GM19372 (cell line): ENCODE data around the gene METTL6.
"Not testable (repeated sequence)": the region's sequence is repeated elsewhere in the genome, so short reads cannot be mapped to it uniquely, and the experiment has no call there.

ENCODE experiments used
- ATAC-seq: cut with Tn5 transposase; IDR thresholded peaks from one replicate; pipeline ENCODE4 v1.9.1; 2021; ENCODE audit warnings: mild to moderate bottlenecking, low read depth, moderate library complexity; ENCODE audit not compliant: unreplicated experiment

METTL6 gene

GRCh38 chr3:15405448-15406050, 21.8 kb downstream of the METTL6 start:
- ATAC-seq = no peak

DNA sequence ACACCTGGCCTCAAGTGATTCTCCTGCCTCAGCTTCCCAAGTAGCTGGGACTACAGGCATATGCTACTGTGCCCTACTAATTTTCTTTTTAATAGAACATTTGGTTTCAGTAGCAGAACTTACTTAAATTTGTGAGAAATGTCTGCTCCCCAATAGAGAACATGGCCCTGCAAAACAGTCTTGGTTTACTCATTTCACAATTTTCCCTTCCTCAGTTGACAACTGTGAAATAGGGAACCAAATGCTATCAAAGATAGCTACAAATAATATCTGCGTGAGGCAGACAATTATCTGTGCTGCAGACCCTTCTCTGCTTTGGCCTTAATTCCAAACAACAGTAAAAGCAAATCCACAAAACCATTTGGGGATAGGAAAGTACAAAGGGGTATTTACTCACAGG, 22.6 kb downstream of the METTL6 start:
- no peak for ATAC-seq

DNA sequence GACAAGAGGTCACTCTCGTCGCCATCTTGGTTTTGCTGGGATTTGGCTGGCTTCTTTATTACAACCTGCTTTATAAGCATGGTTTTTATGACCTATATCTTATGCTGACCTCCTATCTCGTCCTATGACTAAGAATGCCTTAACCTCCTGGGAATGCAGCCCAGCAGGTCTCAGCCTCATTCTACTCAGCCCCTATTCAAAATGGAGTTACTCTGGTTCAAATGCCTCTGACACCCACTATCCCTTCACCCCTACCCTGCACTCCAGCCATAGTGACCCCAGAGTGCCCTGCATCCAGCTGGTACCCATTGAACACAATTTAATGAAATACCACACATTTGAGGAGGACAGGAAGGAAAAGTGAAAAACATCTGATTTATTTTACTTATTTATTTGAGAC, 23.4 kb downstream of the METTL6 start:
- no peak for ATAC-seq

GRCh38 chr3:15403495-15403894, 23.8 kb downstream of the METTL6 start:
- no peak for ATAC-seq

- no peak for ATAC-seq
Observed at GRCh38 chr3:15401936-15402335, 25.4 kb downstream of the METTL6 start.

GRCh38 chr3:15399970-15400369, 27.4 kb downstream of the METTL6 start:
- no peak for ATAC-seq

DNA sequence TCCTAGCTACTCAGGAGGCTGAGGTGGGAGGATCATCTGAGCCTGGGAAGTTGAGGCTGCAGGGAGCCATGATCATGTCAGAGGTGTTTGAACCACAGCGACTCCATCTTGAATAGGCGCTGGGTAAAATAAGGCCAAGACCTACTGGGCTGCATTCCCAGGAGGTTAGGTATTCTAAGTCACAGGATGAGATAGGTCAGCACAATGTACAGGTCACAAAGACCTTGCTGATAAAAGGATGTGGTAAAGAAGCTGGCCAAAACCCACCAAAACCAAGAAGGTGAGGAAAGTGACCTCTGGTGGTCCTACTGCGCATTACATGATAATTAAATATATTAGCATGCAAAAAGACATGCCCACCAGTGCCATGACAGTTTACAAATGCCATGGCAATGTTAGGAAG, 28.6 kb downstream of the METTL6 start:
- not testable (repeated sequence) for ATAC-seq

DNA sequence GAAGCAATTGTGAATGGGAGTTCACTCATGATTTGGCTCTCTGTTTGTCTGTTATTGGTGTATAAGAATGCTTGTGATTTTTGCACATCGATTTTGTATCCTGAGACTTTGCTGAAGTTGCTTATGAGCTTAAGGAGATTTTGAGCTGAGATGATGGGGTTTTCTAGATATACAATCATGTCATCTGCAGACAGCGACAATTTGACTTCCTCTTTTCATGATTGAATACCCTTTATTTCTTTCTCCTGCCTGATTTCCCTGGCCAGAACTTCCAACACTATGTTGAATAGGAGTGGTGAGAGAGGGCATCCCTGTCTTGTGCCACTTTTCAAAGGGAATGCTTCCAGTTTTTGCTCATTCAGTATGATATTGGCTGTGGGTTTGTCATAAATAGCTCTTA, 34.1 kb downstream of the METTL6 start:
- not testable (repeated sequence) for ATAC-seq

DNA sequence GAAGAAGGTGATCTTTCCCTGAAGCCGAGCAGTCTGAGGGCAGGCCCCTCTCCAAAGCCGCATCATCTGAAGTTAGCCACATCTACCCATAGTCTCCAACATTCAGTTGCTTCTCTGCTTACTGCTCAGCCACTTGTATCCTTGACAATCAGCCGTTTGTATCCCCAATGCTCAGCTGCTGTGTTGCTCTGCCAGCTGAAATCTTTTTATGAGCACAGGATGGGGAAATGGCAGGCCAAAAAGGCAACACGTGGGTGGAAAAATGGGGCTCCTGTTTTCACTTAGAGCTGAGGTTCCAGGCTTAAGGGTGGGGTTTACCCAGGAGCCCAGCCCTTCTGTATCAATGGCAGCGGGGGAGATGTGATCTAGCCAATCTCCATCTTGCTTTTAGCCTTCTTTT, 36.3 kb downstream of the METTL6 start:
- no peak for ATAC-seq

- ATAC-seq = no peak
Observed at GRCh38 chr3:15390460-15390859, 36.9 kb downstream of the METTL6 start.

GRCh38 chr3:15388335-15388734, 39.0 kb downstream of the METTL6 start:
- not testable (repeated sequence) for ATAC-seq

DNA sequence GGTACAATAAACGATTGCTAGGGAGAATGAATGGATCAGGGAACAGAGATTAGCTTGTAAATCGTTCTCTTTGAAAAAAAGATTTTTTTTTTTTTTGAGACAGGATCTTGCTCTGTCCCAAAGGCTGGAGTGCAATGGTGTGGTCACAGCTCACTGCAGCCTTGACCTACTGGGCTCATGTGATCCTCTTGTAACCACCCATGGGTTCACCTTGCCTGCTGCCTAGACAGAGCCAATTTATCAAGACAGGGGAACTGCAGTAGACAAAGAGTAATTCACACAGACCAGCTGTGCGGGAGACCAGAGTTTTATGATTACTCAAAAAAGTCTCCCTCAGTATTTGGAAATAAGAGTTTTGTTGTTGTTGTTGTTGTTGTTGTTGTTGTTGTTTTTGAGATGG, 39.6 kb downstream of the METTL6 start:
- no peak for ATAC-seq

GRCh38 chr3:15387171-15387581, 40.2 kb downstream of the METTL6 start:
- no peak for ATAC-seq

DNA sequence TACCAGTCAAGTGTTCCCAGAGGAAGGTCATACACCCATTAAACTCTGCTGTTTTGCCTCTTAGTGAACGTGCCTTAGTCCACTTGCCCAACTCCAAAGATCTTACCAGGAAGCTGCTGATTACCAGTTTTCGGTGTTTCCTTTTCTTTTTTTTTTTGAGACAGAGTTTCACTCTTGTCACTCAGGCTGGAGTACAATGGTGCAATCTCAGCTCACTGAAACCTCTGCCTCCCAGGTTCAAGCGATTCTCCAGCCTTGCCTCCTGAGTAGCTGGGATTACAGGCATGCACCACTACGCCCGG, 40.7 kb downstream of the METTL6 start:
- ATAC-seq = not testable (repeated sequence)

- no peak for ATAC-seq
Observed at GRCh38 chr3:15385901-15386653, 41.3 kb downstream of the METTL6 start.

DNA sequence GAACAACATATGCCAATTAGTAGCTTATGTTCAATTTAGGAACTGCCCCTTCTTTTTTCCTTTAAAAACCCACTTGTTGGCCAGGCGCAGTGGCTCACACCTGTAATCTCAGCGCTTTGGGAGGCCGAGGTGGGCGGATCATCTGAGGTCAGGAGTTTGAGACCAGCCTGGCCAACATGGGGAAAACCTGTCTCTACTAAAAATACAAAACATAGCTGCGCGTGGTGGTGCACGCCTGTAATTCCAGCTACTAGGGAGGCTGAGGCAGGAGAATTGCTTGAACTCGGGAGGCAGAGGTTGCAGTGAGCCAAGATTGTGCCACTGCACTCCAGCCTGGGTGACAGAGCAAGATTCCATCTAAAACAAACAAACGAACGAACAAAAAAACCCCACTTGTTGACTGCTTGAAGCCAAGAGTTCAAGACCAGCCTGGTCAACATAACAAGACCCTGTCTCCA, 42.1 kb downstream of the METTL6 start:
- ATAC-seq = peak; percentile 16

DNA sequence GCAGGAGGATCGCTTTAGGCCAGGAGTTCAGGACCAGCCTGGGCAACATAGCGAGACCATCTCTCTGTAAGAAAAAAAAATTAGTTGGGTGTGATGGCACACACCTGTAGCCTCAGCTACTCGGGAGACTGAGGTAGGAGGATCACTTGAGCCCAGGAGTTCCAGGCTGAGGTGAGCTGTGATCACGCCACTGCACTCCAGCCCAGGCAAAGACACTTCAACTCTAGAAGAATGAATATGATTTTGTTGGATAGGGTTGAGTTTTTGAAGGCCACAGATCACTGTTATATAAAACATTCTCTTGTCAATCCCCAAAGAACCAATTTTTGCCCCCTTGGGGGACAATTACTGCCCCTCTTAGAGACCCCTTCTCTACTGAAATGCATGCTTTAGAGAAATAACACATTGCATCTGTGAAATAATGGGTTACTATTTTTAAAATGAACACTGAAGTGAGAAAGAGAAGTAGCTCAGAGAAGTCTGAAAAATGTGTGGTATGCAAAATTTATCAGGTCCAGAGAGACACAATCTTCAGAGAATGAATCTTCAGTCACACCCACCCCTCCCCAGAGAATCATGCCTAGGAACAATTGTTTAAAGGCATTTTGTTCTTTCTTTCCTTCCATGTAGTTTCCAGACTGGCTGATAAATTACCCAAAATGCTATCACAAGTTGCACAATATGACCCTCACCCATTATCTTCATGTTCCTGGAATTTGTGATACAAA, 42.7 kb downstream of the METTL6 start:
- peak; percentile 78 for ATAC-seq

DNA sequence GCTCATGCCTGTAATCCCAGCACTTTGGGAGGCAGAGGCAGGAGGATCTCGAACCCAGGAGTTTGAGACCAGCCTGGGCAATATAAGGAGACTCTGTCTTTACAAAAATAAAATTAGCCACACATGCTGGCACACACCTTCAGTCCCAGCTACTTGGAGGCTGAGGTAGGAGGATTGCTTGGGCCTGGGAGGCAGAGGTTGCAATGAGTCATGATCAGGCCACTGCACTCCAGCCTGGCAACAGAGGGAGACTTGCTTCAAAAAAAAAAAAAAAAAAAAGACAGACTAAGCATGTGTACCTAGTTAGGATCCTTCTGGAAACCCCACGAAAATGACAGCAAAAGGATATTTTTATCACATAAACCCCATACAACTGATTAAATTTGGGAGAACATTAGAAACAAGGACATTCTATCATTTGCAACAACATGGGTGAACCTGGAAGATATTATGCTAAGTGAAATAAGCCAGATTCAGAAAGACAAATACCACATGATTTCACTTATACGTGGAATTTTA, 44.9 kb downstream of the METTL6 start:
- no peak for ATAC-seq

GRCh38 chr3:15380980-15381890, 46.1 kb downstream of the METTL6 start:
- ATAC-seq = no peak
